GM18861 (cell line): ENCODE data around the gene PTPA.
"Not testable (repeated sequence)": the region's sequence is repeated elsewhere in the genome, so short reads cannot be mapped to it uniquely, and the experiment has no call there.

Source experiments
- ATAC-seq: cut with Tn5 transposase; IDR thresholded peaks from one replicate; pipeline ENCODE4 v1.9.1; 2021; ENCODE audit not compliant: unreplicated experiment

Gene PTPA

DNA sequence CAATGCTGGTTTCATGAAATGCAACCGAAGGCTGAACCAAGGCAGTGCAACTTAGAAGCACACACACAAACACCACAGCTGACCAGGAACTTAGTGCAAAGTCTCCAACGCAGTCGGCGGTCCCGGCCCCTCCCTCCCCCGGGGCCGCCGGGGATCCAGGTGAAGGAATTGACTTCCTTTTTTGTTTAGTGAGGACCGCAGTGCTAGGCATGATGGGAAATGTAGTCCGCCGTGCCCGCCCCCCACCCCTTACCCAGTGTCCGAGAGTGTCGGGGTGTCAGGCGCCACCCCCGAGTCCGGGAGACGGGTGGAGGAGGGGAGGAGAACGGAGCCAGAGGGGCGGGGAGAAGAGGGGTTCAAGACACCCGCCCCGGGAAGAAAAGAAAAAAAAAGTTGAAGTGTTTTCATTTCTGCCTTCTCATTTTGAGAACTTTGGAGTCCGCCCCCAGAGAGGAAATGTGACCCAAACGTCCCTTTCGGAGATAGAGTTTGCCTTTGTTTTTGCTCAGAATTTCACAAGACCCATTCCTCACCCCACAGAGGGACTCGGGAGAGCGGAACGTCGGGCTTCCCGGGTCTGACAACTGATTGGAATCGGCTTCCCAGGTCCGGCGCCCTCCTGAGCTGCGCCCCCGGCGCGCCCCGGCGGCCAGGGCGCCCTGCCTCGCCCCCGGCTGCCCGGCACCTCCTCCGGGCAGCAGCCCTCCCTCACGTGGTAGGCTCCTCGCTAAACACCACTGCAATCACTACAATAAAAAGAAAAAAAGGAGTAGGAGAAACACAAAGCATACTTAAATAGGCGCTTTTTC, 64.8 kb downstream of the PTPA start:
- ATAC-seq: no peak

DNA sequence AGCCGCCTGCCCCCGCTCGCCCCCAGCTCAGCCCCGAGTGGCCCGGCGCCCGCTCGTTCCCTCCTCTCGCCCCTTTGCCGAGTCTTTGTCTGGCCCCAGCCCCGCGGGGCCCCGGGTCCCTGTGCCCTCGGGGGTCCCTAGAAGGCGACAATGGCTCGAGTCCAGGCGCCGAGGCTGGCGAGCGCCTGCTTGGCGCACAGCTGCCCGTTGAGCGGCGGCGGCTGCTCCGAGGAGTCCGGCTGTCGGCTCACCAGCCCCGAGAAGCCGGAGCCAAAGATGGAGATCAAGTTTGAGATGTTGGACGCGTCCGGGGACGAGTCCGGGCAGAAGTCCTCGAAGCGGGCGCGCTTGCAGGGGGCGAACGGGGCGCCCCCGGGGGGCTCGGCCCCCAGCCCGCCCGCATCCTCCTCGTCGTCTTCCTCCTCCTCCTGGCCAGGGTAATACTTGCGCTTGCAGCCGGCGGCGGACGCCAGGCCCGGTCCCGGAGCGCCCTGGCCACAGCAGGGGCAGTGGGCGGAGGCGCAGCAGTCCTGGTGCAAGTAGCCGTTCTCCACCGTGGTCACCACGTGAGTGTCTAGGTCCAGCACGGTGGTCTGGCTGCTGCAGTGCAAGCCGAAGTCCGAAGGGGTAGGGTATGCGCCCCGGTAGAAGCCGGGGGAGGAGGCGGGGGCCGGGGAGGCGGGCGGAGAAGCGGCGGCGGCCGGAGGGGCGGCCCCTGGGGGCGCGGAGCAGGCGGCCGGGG, 65.7 kb downstream of the PTPA start:
- ATAC-seq: no peak

DNA sequence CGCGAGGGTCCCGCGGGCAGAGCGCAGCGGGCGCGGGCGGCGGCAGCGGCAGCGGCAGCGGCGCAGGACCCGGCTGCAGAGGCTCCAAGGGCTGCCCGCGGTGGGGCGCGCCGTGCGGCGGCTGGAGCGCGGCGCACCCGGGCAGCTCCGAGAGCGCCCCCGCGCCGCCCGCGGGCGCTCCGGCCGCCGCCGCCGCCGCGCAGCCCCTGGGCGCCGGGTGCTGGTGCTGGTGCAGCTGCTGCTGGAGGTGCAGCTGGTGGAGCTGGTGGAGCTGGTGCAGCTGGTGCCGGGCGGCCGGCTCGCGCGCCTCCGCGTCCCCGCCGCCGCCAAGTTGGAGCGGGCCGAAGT, 66.2 kb downstream of the PTPA start:
- peak; percentile 13 for ATAC-seq

DNA sequence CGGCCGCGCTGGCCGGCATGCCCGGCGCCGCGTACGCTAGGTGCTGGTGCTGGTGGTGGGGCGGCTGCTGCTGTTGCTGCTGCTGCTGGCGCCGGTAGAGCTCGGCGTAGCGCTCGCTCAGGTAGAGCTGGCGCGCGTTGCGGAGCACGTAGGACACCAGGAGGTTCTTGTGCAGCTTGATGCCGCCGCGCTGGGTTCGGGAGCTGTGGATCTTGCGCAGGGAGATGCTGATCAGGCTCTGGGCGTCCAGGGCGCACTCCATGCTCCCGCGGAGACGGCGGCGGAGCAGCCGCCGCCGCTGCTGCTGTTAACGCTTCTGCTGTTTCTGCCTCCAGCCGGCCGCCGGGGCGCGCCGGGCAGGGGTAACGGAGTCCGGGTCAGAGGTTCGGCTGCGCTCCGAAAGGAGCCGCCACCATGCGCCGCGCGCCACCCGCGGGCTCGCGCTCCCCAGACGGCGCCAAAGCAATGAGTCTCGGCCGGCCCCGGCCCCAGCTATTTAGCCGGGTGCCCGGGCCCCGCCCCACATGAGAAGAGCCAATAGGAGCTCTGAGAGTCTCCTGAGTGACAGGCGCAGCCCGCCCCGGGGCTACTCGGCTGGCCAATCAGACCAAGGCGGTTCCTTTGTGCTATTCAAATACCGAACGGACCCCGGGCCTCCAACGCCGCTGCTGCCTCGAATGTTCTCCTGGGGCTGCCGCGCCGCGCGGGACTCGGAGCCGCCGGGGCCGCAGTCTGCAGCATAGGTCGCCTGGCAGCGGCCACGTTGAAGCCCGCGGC, 66.8 kb downstream of the PTPA start, which contains the start of gene IER5L:
Gene IER5L, minus strand, starts transcription at position 471 of the 777 bp plus-strand sequence. Its CDS starts 209 bp downstream, at position 262.
- peak; percentile 67 for ATAC-seq

DNA sequence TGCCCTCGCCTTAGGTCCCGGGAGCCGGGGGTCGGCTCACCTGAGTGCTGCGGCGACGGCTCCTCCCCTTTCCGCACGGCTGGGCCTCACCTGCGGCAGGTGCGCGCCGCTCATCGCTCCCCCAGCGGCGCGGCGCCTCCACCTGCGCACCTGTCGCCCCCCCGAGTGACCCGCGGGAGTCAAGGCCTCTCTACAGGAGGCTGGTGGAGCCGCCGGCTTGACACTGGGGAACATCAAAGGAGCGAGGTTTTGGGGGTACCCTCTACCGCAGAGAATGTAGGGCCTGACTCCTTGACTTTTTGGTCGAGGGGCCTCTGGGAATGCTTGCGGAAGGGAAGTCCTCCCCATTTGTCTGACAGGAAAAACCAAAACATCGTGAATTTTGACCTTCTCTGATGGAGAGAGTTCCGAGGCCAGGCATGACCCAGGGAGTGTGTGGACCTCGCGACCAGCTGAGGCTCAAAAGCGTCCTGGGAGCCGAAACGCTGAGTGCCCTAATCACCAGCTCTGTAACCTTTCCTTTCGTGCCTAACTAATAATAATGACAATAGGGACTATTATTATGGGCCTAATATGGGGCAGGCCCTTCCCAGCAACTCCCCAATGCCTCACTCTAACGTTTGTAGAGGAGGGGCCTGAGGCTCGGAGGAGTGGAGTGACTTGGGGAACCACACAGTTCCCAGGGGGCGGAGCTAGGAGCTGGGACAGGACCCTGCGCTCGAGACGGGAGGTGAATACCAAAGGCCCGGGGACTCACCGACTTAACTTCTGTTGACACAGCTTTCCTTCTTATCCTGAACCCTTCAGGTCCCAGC, 67.6 kb downstream of the PTPA start:
- ATAC-seq: no peak

DNA sequence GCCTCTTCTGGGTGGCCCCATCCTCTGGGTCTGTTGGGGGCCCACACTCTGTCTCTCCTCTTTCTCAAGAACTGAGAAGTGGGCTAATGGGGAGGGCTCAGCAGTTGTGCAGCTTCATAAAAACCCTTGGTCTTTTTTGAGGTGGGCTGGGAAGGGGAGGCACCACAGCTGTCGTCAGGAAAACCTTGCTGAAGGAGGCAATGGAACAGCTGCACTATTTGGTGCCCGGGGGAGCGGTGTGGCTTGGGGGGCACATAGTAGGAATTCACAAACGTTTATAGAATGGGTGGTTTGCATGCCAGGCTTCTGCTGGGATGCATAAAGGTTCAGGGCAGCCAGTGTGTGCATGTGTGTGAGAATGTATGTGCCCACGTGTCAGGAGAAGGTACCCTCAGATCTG, 70.0 kb downstream of the PTPA start:
- ATAC-seq: no peak

DNA sequence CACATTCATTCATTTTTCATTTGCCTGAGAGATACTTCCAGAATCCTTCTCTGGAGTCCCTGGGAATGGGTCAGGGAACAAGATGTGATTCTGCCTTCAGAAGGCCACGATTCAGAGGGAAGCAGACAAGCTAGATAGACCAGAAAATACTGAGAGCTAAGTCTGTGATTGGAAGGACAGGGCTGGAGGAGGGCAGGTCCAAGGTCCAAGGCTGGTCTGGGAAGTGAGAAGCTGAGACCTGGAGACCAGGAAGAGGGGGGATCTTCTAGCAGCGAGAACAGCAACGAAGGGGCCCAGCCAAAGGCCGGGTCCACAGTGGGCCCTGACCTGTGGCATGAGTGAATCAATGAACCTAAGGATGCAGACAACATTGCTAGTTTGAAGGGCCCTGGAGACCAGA, 70.9 kb downstream of the PTPA start:
- ATAC-seq: no peak

DNA sequence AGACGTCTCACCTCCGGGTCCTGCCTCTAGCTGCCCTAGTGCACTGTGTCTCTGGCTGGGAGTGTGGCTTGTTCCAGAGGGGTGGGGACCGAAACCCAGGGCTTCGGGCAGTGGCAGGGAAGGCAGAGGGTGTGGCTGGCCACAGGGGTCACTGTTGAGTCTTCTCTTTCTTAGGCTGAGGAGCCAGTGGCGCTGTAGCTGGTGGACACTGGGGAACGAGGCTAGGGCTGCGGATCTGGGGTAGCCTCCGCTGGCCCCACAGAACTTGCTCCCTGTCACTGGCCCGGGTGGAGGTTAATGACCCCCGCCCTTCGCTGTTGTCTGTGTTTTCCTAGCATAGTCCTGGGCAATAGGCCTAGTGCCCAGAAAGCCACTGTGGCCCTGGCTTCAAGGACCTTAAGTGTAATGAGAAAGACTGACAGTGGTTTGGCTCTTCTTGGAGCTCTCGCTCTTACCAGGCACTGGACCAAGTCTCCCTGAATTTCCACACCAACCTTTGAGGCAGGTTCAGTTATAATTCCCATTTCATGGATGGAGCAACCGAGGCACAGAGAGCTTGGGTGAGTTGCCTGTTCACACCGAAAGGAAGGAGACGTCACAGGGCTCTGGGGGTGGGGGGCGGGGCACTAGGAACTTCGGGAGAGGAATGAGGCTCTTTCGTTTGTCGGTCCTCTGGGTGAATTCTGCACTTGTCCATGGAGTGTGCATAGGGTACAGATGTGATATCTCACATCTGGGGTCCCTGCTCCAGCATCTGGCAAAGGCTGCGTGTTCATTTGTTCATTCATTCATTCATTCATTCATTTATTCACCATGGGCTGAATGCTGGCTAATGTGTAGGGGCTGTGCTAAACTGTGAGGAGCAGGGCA, 71.6 kb downstream of the PTPA start:
- ATAC-seq: no peak

DNA sequence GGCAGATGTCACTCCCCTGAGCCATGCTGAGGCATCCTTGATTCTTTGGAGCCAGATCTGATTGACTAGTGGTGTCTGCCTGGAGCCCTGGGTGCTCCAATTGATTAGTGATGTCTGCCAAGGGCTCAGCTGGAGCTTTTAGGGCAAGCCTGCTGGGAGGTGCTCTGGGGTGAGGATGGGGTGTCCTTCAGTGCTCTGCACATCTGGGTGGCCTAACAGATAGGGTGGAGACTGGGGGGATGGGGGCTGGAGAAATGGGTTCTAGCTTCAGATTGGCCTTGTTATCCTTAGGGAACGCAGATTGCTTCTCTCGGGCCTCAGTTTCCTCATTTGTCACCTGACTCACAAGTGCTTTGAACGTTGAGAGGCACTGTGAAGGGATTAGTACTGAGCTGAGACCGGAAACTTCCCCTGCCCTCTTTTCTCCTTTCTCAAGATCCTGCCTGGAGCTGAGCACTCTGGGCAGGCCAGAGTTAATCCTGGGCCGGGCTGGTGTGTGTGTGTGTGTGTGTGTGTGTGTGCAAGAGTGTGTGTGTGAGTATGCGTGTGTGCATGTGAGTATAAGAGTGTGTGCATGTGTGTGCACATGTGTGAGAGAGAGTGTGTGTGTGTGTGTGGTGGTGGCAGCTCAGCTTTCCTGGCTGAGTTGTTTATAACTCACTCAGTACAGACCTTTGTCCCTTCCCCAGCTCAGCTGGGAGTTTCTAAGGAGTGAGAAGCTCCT, 72.4 kb downstream of the PTPA start:
- ATAC-seq: no peak

DNA sequence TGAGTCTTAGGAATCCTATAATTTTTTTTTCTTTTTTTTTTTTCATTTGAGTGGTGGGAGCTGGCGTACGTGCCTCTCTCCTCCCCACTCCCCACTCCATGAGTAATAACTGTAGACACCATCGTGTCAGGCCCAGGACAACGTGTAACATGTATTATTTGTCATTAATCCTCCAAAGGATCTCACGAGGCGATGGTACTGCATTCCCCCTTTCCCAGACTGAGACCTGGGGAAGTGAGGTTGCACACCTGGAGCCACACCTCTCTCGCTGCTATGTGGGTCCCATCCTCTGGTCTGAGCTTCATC, 73.0 kb downstream of the PTPA start:
- no peak for ATAC-seq

DNA sequence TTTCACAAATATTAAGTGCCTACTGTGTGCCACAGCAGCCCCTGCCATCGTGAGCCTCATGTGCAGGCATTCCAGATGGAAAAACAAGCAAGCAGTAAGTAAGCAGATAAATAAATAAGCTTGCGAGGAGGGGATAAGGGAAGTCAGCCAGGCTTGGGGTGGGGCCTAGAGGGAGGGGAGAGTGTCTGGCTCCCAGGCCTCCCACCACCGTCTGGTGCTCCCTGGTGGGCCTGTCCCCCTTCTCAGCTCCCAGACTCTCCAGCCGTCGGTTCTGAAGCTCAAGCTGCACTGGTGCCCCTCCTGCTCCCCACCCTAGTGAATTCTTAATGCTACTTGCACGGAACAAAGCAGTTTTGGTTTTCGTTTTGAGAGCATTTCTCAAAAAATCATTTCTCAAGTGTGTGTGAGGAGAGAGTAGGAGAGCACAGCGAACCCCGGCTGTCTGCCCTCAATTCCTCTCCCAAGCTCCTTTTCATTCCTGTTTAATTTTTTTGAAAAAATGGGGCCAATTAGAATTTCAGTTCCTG, 73.4 kb downstream of the PTPA start:
- ATAC-seq: no peak

DNA sequence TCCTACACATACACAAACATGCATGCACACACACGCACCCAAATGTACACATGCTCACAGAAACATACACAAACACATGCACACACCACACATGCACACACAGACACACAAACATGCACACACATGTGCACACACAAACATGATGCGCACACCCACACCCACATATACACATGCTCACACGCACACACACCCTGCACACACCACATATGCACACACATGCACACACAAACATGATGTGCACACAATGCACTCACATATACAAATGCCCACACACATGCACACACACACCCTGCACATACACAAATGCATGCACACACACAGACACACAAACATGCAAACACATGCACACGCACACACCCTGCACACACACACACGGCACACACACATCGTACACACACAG, 74.2 kb downstream of the PTPA start:
- ATAC-seq: no peak

DNA sequence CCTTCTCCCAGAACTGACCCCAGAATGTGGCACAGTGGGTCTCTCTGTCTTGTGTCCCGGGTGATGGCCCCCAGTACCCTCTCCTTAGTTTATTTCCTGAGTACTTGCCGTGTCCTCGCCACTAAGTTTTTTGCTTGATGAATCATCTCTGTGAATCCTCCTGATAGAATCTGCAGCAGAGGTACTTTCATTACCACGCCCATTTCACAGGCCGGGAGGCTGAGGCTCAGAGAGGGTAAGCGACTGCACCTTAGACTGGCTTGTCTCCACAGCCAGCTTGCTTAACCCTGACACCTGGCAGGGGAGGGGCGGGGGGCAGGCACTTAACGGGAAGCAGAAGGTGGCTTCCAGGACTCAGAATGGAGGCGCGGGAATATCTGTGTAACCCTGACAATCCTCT, 74.8 kb downstream of the PTPA start:
- ATAC-seq: no peak

DNA sequence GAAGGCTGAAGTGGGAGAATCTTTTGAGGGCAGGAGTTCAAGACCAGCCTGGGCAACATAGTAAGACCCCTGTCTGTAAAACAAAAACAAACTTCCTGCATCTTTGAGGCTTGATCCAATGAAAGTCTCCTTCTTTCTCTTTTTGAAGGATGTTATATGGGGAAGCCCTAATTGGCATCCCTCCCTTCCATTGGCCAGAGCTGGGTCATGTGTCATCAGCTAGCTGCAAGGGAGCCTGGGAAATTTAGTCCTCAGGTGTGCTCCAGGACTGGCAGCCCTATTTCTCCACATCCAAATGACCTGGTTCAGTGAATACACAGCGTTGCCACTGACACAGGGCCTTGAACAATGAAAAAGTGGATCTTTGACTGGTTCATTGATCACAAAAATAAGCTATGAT, 75.8 kb downstream of the PTPA start:
- no peak for ATAC-seq

DNA sequence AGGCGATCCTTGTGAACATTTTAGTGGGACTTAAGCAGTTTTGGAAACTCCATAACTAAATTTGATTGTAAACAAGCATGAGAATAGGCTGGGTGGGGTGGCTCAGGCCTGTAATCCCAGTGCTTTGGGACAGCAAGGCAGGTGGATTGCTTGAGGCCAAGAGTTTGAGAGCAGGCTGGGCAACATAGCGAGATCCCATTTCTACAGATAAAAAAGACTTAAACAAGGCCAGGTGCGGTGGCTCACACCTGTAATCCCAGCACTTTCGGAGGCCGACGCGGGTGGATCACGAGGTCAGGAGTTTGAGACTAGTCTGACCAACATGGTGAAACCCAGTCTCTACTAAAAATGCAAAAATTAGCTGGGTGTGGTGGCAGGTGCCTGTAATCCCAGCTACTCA, 78.8 kb downstream of the PTPA start:
- not testable (repeated sequence) for ATAC-seq

DNA sequence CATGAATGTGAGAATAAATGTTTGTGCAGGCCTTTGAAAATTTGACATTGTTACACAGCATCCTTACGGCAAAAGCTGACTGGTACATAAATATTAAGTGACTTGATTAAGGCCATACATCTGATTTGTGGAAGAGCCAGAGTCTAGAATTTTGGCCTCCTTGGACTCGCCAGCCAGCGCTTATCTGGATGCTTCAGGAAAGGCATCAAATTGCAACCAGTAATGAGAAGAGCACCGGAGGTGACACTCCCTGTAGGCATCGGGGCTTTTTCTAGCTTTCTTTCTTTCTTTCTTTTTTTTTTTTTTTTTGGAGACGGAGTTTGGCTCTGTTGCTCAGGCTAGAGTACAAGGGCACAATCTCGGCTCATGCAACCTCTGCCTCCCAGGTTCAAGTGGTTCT, 80.0 kb downstream of the PTPA start:
- ATAC-seq: no peak

DNA sequence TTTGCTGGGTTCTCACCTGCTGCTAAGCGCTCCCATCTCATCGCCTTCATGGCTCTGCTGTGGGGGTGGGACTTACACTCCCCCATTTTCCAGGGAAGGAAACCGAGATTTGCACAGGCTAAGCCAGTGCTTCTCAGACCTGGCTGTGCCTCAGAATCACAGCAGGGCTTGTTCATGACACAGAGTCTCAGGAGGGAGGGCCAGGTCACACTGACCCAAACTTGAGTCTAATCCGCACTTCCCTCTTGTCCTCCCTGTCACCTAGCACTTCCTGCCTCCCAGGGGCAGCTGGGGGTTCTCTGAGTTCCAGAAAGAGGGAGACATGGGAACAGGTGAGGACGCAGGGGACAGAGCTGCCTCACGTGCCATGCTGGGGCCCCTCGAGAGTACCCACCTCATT, 82.4 kb downstream of the PTPA start:
- no peak for ATAC-seq

DNA sequence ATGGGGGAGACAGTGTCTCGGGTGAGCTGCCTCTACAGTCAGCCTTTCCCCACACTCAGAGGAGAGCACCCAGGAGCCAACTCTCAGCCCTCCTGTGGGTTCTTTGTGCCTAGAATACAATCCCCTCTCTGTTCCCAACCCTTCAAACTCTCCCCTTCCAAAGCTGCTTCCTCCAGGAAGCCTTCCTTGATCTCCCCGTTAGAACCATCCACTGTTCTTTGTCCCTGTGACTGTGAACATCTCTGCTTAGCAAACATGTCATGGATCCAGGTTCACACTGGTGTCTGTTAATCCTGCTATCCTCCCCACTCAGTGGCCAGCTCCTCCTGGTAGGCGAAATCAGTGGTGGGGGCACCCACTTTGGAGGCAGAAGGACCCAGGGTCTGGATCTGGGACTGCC, 83.0 kb downstream of the PTPA start:
- ATAC-seq: no peak

DNA sequence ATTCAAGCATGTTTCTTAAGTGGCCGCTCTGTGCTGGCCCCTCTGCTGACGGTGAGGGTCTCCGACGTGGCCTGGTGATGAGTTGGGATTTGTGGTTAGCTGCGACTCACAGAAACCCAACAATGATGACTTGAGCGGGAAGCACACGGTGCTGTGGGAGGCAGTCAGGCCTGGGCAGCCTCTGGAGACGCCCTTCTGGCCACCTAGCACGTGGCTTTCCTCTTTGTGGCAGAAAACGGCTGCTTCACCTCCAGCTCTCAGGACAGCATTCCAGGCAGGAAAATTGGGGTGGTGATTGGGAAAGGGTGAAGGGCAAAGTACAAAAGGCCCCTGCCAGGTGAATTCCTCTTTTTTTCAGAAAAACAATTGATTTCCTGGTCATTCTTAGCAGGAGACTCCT, 84.4 kb downstream of the PTPA start:
- ATAC-seq: no peak
